ENCODE results near the gene CDC42EP1.

Gene CDC42EP1, protein sequence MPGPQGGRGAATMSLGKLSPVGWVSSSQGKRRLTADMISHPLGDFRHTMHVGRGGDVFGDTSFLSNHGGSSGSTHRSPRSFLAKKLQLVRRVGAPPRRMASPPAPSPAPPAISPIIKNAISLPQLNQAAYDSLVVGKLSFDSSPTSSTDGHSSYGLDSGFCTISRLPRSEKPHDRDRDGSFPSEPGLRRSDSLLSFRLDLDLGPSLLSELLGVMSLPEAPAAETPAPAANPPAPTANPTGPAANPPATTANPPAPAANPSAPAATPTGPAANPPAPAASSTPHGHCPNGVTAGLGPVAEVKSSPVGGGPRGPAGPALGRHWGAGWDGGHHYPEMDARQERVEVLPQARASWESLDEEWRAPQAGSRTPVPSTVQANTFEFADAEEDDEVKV

DNA sequence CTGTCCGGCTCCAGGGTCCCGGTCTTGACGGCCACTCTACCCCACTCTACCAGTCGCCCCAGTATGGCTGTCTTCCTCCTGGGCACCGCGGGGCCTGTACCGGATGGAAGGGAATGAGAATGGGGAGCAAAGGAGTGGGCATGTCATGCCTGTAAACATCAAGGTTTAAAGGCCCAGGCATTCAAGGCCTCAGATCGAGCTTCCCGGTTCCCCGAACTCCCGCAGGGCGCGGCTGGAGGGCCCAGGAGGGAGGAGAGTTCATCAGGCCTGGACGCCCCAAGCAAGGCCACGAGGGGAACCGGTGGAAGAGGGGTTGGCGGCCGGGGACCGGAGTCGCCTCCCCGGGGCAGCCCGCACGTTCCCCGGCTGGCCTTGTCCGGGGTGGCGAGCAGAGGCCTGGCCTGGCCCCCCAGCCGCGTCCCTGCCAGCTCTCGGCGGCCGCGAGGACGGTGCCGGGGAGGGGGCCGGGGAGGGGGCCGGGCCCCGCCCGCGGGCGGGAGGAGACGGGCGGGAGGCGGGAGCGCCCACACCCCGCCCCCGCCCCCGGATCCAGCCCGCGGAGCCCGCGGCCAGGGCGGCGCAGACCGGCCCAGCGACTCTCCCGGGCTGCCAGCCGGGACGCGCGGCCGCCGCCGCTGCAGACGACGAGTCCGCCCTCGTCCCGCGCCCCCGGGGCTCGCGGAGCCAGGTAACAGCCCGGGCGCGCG, at the start of gene CDC42EP1:
CDC42EP1 (plus strand) TSS at position 580 of the 707 bp plus-strand sequence. CDS start 5,870 bp downstream, outside the sequence.
- no peak within 1 kb of the TSS for H3K27ac ChIP-seq (ENCODE audit: low read depth, low read length, poor library complexity, severe bottlenecking)

DNA sequence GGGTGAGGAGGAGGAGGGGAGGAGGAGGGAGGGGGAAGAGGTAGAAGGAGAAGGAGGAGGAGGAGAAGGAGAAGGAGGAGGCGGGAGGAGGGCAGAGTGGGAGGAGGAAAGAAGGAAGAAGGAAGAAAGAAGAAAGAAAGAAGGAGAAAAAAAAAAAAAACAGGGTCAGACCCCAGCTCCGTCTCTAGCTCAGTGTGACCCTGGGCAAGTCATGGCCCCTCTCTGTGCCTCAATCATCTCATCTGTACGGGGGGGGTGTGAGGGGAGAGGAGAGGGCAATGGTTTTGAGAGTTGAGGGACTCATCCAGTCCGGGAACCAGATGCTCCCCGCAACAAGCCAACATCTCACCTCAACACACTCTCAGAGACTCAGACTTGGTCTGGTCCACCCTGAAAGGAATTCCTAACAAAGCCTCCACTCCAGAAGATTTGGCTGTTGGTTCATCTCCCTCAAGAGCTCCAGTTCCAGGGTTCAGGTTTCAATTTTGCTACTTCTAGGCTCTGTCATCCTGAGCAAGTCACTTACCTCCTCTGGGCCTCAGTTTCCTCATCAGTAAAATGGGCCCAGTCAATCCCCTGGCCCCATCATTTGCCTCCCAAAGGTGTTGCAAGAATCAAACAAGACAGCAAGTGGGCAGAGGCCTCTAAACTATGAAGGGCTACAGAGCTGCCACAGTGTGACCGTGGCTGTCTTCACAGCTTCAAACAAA, 48.7 kb upstream of the CDC42EP1 start:
- Histone ChIP-seq H3K9ac (ENCODE audit: low read length) (no peak overlapping the region), H3K4me1 (ENCODE audit: insufficient read depth, low read length, severe bottlenecking) (no peaks in the 10 kb centered on the region), H3K27me3 (ENCODE audit: insufficient read depth, low read length) (peaks cover 13% of the 10 kb centered on the region), H3K27ac (ENCODE audit: low read depth, low read length, poor library complexity, severe bottlenecking) (no peak overlapping the region), H3K9me3 (ENCODE audit: low read length) (peaks cover 2% of the 10 kb centered on the region; the same call in 1 of the 2 replicates), H3K4me3 (ENCODE audit: low read depth, low read length, poor library complexity, severe bottlenecking) (no peak overlapping the region), H3F3A (ENCODE audit: insufficient read depth, low read length) (no peaks in the 10 kb centered on the region), H3K4me2 (ENCODE audit: low read length) (no peak overlapping the region), H4K20me1 (ENCODE audit: insufficient read depth, low read length) (no peaks in the 10 kb centered on the region), H3K9me2 (ENCODE audit: low read depth, low read length) (no peaks in the 10 kb centered on the region), H2AFZ (ENCODE audit: low read length) (no peak overlapping the region), H3K36me3 (ENCODE audit: insufficient read depth, low read length) (no peaks in the 10 kb centered on the region), H3K79me2 (ENCODE audit: insufficient read depth, low read length) (no peaks in the 10 kb centered on the region)
- TF ChIP-seq, protein P1, sequence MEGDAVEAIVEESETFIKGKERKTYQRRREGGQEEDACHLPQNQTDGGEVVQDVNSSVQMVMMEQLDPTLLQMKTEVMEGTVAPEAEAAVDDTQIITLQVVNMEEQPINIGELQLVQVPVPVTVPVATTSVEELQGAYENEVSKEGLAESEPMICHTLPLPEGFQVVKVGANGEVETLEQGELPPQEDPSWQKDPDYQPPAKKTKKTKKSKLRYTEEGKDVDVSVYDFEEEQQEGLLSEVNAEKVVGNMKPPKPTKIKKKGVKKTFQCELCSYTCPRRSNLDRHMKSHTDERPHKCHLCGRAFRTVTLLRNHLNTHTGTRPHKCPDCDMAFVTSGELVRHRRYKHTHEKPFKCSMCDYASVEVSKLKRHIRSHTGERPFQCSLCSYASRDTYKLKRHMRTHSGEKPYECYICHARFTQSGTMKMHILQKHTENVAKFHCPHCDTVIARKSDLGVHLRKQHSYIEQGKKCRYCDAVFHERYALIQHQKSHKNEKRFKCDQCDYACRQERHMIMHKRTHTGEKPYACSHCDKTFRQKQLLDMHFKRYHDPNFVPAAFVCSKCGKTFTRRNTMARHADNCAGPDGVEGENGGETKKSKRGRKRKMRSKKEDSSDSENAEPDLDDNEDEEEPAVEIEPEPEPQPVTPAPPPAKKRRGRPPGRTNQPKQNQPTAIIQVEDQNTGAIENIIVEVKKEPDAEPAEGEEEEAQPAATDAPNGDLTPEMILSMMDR (IDR thresholded peaks at IDR 0.05; ENCODE audit: low read length), result no peak
- no peak for TF ChIP-seq EZH2 (IDR thresholded peaks at IDR 0.05; ENCODE audit: borderline replicate concordance, low read length)

More for the DNA sequence above, at the start of gene CDC42EP1:
- H2AFZ ChIP-seq (ENCODE audit: low read length), result no peak within 1 kb of the TSS
- no peaks in the 10 kb centered on the region for H3K9me3 ChIP-seq (ENCODE audit: low read length)
- H3K27me3 ChIP-seq (ENCODE audit: insufficient read depth, low read length), result peaks cover 25% of the 10 kb centered on the region
- no peak within 1 kb of the TSS for H3K4me3 ChIP-seq (ENCODE audit: low read depth, low read length, poor library complexity, severe bottlenecking)
- TF ChIP-seq EZH2 (IDR thresholded peaks at IDR 0.05; ENCODE audit: borderline replicate concordance, low read length), result no peak
- TF ChIP-seq, protein P1 (IDR thresholded peaks at IDR 0.05; ENCODE audit: low read length), result no peak
- H3K9ac ChIP-seq (ENCODE audit: low read length), result no peak within 1 kb of the TSS
- no peaks in the 10 kb centered on the region for H3K9me2 ChIP-seq (ENCODE audit: low read depth, low read length)
- no peaks in the 10 kb centered on the region for H3K79me2 ChIP-seq (ENCODE audit: insufficient read depth, low read length)
- H3K4me2 ChIP-seq (ENCODE audit: low read length), result no peak within 1 kb of the TSS
- H3K4me1 ChIP-seq (ENCODE audit: insufficient read depth, low read length, severe bottlenecking), result no peaks in the 10 kb centered on the region
- no peaks in the 10 kb centered on the region for H3F3A ChIP-seq (ENCODE audit: insufficient read depth, low read length)
- H3K36me3 ChIP-seq (ENCODE audit: insufficient read depth, low read length), result no peaks in the 10 kb centered on the region
- H4K20me1 ChIP-seq (ENCODE audit: insufficient read depth, low read length), result no peaks in the 10 kb centered on the region

DNA sequence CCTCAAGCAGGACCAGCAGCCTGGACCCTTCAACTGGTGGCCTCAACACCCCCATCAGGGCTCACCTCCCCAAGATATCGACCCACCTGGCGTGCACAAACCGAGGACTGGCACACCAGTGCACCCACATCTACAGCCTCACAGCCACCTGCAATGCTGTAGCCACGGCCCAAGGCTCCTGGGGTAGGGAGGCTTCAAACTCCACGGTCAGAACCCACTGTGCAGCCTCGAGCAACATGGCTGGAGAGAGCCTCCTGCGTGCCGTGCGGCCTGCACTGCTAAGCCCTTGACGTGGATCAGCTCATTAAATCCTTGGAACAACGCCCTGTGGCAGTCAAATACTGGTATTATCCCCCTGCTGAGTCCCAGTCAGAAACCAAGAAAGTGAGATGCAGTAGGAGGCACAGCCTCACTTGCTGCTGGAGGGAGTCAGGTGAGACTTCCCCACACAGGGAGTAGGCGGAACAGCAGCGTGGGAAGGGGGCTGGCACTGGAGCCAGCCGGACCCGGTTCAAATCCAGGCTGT, 45.7 kb upstream of the CDC42EP1 start:
- no peaks in the 10 kb centered on the region for H3K79me2 ChIP-seq (ENCODE audit: insufficient read depth, low read length)
- H3K27me3 ChIP-seq (ENCODE audit: insufficient read depth, low read length), result peaks cover 25% of the 10 kb centered on the region; the same call in 1 of the 2 replicates

More for the DNA sequence above, 45.7 kb upstream of the CDC42EP1 start:
- Histone ChIP-seq H3K9ac (ENCODE audit: low read length) (no peak overlapping the region), H3K4me3 (ENCODE audit: low read depth, low read length, poor library complexity, severe bottlenecking) (no peak overlapping the region), H4K20me1 (ENCODE audit: insufficient read depth, low read length) (no peaks in the 10 kb centered on the region), H3K9me2 (ENCODE audit: low read depth, low read length) (no peaks in the 10 kb centered on the region), H3K9me3 (ENCODE audit: low read length) (peaks cover 2% of the 10 kb centered on the region; the same call in 1 of the 2 replicates), H3K36me3 (ENCODE audit: insufficient read depth, low read length) (no peaks in the 10 kb centered on the region), H3K4me1 (ENCODE audit: insufficient read depth, low read length, severe bottlenecking) (no peaks in the 10 kb centered on the region), H2AFZ (ENCODE audit: low read length) (no peak overlapping the region), H3K4me2 (ENCODE audit: low read length) (no peak overlapping the region), H3K27ac (ENCODE audit: low read depth, low read length, poor library complexity, severe bottlenecking) (no peak overlapping the region), H3F3A (ENCODE audit: insufficient read depth, low read length) (no peaks in the 10 kb centered on the region)
- TF ChIP-seq, protein P1 (IDR thresholded peaks at IDR 0.05; ENCODE audit: low read length), result no peak
- no peak for TF ChIP-seq EZH2 (IDR thresholded peaks at IDR 0.05; ENCODE audit: borderline replicate concordance, low read length)
